GM18861 (cell line): Measurements from ENCODE around the gene PIGU.
"Not testable (repeated sequence)": the region's sequence is repeated elsewhere in the genome, so short reads cannot be mapped to it uniquely, and the experiment has no call there.

Experiments used
- ATAC-seq: cut with Tn5 transposase; IDR thresholded peaks from one replicate; pipeline ENCODE4 v1.9.1; 2021; ENCODE audit not compliant: unreplicated experiment

Gene PIGU

GRCh38 chr20:34537651-34538050 lies 139.2 kb downstream of the PIGU start:
- no peak for ATAC-seq

GRCh38 chr20:34536798-34537394 lies 140.0 kb downstream of the PIGU start:
- no peak for ATAC-seq

- ATAC-seq = no peak
Observed at GRCh38 chr20:34535857-34536256, 141.0 kb downstream of the PIGU start.

GRCh38 chr20:34535301-34535840 lies 141.5 kb downstream of the PIGU start:
- ATAC-seq = no peak

- ATAC-seq = no peak
Observed at GRCh38 chr20:34534391-34535165, 142.3 kb downstream of the PIGU start.

DNA sequence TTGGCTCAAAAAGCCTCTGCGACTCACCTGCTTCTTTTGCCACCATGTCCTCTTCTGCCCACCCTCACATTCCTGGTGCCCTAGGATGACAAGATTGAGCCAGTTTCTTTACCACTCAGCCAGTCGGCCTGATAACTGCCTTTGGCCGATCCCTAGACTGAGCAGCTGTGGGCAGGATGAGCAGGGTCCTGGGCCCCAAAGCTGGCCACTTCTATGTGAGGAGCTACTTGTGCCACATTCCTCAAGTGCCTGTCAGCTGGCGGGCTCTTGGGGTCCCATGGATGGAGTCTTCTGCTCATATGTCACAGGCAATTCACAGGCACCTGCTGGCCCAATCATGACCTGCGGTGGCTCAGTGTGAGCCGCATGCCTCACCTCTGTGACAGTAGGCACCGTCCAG lies 144.1 kb downstream of the PIGU start:
- ATAC-seq = no peak

- no peak for ATAC-seq
Observed at GRCh38 chr20:34532320-34532719, 144.6 kb downstream of the PIGU start.

DNA sequence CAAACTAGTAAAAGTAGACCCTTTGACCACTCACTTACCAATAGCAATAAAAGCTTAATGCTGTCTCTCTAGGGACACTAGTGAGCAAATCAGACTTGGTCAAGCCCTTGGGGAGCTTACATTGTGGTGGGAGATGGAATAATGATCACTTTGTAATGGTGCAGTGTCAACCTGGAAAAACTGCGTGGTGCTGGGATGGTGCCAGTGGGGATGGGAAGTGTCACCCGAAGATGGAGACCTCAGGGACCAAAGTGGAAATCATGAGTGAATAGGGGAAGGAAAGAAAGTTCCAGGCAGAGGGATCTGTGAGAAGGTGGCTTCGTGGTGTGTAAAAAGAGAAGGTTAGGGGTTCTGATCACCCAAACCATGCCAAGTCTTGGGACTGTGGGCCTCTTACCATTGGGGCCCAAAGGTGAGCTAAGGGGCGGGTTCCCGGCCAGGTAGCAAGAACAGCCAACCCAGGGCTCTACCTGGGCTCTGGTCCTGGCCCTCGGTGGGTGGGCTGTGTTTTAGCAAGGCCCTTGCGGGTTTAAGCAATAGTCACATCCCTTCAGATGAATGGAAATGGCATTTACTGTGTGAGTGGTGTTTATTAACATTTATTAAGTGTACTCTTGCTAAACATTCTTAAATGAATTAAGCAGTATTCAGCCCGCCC lies 145.2 kb downstream of the PIGU start:
- no peak for ATAC-seq

DNA sequence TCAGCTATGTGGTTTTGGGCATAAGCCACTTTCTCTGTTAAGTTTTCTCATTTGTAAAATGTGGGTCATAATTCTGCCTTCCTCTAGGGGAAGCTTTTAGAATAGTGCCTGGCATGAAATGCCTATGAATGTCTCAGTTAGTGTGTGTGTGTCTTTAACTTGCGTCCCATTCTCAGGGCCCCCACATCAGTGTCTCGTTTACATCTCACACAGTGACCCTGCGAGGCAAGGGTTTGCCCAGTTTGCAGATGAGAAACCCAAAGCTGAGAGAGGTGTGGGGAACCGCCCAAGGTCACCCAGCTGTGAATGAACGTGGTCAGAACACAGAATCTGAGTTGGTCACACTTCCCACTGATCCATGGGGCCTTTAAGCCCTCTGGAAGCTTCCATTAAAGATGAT lies 146.6 kb downstream of the PIGU start:
- ATAC-seq = no peak

DNA sequence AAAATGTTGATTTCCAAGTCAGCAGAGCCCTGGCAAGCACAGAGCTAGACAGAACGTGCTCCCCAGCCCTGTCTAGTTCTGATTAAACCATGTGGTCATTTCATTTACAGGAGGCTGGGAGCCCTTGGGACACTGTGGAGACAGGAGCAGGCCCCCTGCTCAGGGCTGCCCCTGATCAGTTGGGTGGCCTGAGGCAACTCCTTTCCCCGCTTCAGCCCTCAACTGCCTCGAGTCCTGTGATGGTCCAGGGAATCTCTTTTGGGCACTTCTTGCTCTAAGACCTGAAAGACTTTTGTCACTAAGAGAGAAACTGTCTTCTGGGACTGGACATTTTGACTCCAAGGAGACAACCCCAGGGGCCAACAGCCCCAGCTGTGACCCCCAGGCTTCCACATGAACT lies 147.2 kb downstream of the PIGU start:
- no peak for ATAC-seq

DNA sequence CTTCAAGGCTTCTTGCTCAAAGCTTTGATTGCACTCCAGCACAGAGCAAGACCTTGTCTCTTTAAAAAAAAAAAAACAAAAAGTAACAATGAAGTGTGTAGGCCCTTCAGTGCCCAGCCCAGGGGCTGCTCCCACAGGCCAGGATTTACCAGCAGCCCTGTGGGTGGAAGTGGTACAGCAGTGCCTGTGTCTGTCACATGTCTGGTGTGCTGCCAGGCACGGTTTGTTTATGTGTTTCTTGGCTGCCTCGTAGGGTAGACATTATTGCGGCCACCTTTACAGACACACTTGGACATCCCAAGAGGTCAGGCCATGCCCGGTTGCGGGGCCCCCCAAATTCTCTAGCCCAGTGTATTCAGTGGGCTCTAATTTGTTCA lies 148.0 kb downstream of the PIGU start:
- ATAC-seq = no peak

DNA sequence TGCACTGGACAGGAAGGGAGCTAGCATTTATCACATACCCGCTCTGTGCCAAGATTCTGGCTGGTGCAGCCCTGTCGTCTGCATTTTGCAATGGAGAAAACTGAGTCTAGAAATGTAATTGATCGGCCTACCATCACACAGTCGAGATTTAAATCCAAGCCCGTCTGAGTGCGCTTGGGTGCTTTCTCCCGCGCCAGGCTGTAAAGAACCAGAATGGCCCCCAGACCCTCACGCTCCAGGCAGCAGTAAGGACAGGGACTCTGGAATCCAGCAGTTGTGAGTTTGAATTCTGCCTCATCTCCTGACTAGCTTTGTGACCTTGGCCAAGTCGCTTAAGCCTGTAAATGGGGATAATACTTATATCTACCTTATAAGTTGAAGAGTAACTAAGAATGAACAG lies 149.9 kb downstream of the PIGU start:
- no peak for ATAC-seq

- ATAC-seq = no peak
Observed at GRCh38 chr20:34526466-34526865, 150.4 kb downstream of the PIGU start.

DNA sequence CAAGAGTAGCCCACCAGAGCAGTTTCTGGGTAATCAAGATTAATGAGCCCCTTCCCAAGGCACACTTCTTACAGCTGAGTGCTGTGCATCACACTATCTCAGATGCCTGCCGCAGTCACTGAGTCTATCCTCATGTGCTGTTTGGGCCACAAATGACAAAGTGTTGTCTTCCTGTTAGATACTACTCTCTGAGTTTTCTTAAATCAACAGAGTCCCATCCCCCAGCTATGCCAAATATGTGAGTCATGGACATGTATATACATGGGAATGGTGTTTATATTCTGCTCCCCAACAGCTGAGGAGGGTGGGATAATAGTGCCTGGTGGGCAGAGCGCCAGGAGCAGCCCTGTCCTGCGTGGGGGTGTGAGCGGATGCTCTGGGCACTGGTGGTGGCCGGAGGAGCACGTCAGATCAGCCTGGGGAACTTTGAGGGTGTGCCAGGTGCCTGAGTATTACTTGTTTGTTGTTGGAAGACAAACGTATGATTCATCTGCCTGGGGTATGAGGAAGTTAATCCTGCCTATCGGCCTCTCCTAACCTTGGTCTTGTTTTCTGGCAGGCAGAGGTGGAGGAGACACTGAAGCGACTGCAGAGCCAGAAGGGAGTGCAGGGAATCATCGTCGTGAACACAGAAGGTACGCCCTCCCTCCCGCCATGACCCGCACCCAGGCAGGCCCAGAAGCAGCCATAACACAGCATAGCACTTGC lies 151.0 kb downstream of the PIGU start:
- ATAC-seq = no peak

DNA sequence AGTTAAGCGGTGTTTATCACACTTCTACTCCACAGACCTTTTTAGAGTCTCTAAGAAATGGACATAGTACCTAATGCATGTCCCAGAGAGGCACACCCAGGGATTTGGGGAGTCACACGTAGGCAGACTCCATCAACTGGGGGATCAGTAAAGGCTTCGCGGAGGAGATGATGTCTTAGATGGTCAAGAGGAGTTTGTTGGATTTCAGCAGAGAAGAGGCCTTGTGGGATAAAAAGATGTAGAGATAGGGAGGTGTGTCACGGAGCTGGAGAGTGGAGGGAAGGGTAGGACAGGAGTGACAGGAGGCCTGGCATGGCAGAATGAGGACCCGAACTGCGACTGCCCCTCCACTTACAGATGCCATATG lies 151.6 kb downstream of the PIGU start:
- ATAC-seq = no peak

GRCh38 chr20:34524426-34524825 lies 152.5 kb downstream of the PIGU start:
- ATAC-seq = no peak

DNA sequence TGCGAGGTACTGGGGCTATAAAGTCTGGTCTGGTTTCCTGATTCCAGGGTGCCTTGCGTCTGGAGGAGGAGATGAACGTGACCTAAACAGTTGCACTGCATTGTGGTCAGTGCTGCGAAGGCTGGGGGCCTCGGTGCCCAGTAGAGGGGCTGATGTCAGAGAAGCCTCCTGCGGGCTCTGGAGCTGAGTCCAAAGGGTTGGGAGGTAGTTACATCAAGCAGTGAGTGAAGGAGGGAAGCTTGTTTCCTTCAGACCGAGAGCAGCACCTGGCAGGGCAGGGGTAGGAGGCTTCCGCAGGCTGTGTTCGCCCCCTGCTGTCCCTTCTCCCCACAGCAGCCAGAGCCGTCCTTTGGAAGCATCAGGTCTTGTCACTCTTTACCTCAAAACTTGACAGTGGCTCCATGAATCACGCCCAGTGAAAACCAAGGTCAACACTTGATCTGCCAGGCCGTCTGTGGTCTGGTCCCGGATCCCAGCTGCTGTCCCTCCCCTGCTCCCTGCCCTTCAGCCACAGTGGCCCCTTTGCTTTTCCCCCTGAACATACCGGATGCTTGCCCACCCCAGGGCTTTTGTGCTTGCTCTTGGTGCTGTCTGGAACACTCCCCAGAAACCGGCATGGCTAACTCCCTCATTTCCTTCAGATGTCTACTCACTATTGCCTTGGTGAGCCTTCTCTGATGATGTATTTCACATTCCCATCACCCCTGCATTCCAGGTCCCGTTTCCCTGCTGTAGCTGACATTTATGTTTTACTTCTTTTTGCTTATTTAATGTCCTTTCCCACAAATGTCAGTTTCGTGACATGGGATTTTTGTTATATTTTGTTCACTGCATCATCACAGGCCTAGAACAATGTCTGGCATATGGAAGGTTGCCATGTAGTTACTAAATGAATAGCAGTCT lies 153.7 kb downstream of the PIGU start:
- ATAC-seq = no peak

GRCh38 chr20:34519841-34520240 lies 157.1 kb downstream of the PIGU start:
- not testable (repeated sequence) for ATAC-seq

- not testable (repeated sequence) for ATAC-seq
Observed at GRCh38 chr20:34518863-34519262, 158.0 kb downstream of the PIGU start.

DNA sequence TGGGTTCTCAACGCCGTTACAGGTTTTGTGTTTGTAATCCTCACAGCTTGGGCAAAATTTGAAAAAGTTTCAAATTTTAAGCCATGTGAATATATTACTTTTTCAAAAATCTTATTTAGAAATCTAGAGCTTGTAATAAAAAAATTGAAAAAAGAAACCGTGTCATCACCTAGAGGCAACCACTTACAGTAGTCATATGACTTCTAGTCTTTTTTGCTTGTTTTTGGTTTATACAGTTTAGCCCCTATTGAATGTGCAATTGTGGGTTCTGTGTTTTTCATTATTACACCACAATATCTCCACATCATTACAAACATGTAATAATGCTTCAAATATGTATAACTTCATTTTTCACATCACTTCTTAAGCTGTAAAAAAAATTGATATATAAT lies 159.8 kb downstream of the PIGU start:
- no peak for ATAC-seq
